ENCODE data around the gene C12orf57.
A peak's percentile ranks its signal among the peaks of the same experiment; 100 is the strongest.

C12orf57 gene

GRCh38 chr12:6954316-6955107 is 10.7 kb downstream of the C12orf57 start:
- DNase-seq, result no peak

- no peak for DNase-seq
Measured at GRCh38 chr12:6955108-6956020, 11.5 kb downstream of the C12orf57 start.

GRCh38 chr12:6956021-6956727 is 12.4 kb downstream of the C12orf57 start:
- DNase-seq, result no peak

GRCh38 chr12:6957151-6957701 is 13.4 kb downstream of the C12orf57 start:
- DNase-seq, result no peak

GRCh38 chr12:6957741-6958608 is 14.2 kb downstream of the C12orf57 start:
- DNase-seq, result no peak

- no peak for DNase-seq
Measured at GRCh38 chr12:6958609-6959057, 14.8 kb downstream of the C12orf57 start.

GRCh38 chr12:6959058-6959804 is 15.4 kb downstream of the C12orf57 start:
- DNase-seq, result peak; percentile 34

DNA sequence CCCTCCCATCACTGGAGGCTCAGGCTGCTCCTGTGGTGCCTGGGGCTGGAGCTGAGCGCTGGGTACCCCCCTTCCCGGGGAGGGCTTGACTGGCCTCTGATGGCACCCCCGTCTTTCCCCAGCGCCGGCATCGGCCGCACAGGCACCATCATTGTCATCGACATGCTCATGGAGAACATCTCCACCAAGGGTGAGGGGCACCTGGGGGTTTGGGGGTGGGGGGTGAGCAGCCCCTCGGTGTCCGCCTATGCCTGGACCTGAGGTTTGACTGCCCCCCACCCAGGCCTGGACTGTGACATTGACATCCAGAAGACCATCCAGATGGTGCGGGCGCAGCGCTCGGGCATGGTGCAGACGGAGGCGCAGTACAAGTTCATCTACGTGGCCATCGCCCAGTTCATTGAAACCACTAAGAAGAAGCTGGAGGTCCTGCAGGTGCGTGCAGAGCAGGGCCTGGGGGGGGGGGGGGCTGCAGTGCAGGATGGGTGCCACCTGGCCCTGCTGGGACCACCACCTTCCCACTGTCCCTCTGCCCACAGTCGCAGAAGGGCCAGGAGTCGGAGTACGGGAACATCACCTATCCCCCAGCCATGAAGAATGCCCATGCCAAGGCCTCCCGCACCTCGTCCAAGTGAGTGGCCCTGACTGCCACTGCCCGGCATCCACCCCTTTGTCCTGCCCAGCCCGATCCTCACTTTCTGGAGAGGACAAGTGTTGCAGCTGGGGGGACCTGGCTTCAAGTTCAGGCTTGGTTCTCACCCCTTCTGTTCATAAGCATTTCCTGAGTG is 16.2 kb downstream of the C12orf57 start:
- no peak for DNase-seq

GRCh38 chr12:6960593-6961277 is 16.9 kb downstream of the C12orf57 start:
- no peak for DNase-seq

GRCh38 chr12:6961278-6961694 is 17.5 kb downstream of the C12orf57 start:
- no peak for DNase-seq

DNA sequence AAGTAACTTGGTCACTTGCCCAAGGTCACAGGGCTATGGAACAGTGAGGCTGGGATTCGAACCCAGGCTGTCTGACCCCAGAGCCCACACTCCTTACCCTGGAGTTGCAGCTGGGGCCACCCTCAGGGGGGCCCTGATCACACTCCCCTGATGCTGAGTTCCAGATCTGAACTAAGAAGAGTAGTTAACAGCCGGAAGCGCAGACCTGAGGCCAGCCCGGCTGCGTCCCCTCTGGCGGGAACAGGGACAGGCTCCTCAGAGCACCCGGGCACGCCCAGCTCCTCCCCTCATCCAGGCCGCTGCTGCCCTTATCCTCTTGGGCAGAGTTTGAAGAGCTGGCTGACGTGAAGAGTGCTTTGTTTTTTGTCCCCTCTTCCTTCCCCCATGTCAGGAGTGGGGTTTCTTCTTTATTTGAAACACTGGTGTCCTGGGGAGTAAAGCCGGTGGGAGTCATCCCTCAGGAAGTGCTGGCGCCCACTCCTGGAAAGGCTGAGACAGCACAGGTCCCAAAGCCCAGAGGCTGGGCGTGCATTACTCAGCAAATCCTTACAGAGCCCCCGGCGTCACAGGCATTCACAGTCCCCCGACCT is 18.0 kb downstream of the C12orf57 start:
- DNase-seq, result peak; percentile 27

DNA sequence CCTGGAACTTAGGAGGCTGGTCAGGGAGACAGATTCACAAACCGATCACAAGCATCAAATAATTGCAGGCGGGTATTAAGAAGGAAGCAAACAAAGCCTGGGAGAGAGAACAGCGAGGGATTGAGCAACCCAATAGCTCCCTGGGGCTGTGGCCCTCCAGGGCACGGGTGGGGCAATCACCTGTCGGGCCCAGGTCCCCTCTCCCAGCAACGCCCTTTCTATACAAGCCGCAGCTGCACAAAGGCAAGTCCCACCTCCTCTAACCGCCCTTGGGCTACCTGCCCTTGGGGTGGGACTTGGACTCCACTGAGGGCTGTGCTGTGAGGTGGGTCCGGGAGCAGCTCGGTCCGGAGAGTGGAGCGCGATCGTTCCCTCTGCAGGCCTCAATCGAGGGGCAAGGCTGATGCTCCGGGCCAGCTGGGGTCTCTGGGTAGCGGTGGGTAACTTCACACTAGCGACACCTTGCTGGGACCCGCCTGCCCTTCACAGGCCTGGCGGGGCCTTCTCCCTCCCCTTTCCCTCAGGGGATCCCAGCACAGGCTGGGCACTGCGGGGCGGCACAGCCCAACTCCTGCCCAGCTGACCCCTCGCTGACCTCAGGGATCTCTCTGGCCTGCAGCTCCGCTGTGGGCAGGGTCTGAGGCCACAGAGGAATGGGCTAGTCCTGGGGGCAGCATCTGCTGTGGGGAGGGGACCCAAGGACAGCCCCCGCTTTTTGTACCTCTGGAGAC is 18.6 kb downstream of the C12orf57 start:
- no peak for DNase-seq

- DNase-seq, result no peak
Measured at GRCh38 chr12:6963016-6963731, 19.4 kb downstream of the C12orf57 start.

DNA sequence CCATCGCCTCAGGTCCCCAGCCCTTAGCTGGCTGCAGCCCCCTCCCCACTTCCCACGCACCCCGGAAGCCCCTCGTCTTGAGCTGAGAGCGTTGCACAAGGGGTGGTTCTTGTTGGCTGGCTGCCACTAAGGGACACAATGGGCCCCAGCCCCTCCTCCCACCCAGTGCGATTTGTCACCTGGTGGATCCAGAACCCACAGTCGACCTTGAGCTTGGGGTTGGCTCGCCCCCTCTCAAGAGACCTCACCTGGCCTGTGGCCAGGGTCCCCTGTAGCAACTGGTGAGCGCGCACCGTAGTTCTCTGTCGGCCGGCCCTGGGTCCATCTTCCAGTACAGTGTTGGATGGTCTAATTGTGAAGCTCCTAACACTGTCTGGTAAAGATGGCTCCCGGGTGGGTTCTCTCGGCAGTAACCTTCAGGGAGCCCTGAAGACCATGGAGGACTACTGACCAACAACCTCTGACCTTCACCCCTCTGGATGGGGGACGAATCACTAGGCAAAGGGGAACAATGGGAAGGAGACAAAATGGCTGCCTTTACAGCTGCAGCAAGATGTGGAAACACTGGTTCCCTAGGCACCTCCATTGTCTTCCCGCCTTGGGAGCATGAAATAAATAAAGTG is 20.1 kb downstream of the C12orf57 start:
- DNase-seq, result no peak

DNA sequence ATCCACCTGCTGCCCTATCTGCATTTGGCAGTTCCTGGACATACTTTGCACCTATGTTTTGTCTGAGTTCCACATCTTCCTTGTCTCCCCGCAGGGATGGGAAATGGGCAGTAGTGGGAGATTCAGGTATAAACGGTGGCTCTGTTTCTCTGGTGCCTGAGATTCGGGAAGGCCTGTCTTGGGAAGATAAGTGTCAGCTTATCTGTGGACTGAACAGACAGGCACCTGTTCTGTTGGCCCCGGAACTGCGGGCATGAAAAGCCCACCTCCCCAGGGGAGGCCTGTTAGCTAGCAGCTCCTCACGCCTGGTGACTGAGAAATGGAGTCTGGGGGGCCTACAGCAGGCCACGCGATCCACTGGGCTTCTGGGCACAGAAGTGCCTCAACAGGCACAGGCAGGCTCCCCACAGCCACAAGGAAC is 20.8 kb downstream of the C12orf57 start:
- DNase-seq, result no peak

DNA sequence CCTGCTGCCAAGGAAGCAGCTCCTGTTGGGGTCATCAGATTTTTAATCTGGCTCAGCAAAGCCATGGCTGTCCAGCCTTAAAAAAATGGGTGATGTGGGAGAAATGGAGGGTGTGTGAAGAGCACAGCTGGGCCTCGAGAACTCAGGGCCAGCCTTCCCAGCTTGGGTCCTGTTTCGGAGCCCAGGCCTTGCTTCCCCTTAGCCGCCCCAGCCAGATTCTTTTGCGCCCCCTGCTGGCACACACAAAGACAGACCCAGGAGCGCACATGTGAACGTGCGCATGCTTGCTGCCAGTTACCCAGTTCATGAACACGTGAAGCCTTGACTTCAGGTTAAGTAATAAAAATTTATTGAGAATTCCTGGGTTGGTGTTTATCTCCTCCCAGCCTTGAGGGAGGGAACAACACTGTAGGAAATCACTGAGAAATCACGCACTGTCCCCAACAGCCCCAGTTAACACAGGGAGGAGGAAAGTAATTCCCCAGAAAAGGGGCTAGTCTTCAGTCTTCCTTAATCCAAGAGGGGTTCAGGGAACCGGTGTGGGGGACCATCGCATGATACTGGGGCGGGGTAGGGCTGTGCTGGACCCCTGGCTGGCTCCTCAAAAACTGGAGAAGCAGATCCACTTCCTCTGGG is 21.3 kb downstream of the C12orf57 start:
- DNase-seq, result peak; percentile 87

- DNase-seq, result no peak
Measured at GRCh38 chr12:6965714-6966113, 21.9 kb downstream of the C12orf57 start.

All from midbrain (tissue), 1 donor.